HG03469 (cell line): ENCODE data around the gene CELF5.
"Not testable (repeated sequence)": the region's sequence is repeated elsewhere in the genome, so short reads cannot be mapped to it uniquely, and the experiment has no call there.

ENCODE experiments used
- ATAC-seq: cut with Tn5 transposase; IDR thresholded peaks from one replicate; pipeline ENCODE4 v1.9.1; 2021; ENCODE audit warnings: mild to moderate bottlenecking, moderate library complexity, moderate number of reproducible peaks; ENCODE audit not compliant: unreplicated experiment

CELF5 gene

DNA sequence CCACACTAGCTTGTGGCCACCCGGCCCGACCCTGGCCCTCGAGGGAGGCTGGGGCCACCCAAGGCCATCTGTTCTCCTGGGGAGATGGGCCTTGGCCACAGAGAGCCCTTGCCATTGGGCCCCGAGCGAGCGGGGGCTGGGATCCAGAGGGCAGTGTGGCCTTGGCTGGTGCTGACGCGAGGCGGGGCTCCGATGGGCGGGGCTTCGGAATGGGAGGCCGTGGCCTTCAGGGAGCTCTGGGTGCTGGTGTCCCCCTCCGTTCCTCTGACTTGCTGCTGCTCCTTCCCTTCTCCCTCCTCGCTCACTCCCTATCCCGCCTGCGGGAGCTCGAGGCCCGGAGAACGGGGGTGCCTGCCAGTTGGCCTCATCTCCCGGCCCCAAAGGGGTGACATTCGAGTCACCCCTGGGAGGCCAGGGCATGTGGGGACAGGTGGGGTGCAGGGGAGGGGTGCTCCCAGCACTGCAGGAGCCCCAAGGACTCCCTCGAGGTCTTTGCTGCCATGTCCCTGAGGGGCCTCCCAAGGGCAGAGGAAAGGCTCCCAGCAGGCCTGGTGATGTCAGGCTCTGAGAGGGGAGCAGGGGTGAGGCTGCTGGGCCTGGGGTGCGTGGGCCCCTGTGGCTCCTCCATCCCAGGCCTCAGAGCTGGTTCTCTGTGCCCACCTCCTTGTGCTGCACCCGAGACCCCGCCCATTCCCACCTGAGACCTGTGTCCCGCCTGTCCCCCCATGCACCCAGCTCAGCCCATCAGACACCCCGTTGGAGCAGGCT is 34.6 kb upstream of the CELF5 start:
- no peak for ATAC-seq

DNA sequence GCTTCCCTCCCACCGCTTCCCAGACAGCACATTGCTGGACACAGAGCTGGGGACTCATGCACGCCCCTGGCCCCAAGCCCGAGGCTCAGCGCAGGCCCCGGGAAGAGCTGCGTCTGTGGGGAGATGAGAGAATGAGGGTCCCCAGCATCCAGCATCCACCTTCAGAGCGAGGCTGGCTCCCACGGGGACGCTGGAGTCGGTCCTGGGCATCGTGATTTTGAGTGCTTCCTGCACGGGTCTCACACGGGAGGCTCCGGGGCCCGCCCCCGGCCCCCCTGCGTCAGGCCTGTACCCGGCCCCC is 34.0 kb upstream of the CELF5 start:
- ATAC-seq: no peak

DNA sequence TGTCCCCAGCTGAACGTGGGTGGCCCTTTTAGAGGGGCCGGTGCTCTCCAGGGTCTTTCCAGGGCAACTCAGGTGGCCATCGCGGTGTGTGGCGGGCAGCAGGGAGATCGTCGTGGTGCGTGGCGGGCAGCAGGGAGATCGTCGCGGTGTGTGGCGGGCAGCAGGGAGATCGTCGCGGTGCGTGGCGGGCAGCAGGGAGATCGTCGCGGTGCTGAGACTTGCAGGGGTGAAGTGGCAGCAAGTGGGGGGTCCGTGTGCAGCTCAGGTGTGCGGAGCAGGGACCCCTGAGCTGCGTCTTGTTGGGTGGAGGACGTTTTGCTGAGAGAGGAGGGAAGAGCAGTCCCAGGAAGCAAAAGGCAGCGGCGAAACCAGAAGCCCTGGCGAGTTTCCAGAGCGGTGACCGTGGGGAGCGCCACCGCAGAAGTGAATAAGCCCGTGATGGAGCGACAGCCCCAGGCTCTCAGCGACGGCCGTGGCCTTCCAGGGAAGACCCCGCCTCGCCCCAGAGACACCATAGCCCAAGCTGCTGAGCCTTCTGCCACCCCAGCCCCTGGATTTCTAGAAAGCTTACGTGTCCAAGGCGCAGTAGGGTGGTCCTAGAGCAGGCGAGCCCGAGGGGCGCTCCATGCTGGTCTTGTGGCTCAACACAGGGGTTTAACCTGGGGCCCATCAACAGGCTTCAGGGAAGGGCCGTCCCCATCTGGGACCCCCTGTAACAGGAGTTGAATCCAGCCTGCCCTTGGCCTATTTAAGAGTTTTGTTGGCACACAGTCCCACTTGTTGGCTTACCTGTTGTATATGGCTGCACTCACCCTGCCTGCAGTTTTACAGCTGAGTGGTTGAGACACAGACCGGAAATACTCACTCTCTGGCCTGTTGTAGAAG is 33.3 kb upstream of the CELF5 start:
- ATAC-seq: no peak

DNA sequence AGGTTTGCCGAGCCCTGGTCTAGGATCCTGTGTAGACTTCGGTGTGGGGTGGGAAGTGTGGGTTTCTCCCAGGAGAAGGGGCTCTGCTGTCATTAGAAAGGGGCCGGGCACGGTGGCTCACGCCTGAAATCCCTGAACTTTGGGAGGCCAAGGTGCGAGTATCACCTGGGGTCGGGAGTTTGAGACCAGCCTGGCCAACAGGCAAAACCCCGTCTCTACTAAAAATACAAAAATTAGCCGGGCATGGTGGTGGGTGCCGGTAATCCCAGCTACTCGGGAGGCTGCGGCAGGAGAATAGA is 32.7 kb upstream of the CELF5 start:
- not testable (repeated sequence) for ATAC-seq

DNA sequence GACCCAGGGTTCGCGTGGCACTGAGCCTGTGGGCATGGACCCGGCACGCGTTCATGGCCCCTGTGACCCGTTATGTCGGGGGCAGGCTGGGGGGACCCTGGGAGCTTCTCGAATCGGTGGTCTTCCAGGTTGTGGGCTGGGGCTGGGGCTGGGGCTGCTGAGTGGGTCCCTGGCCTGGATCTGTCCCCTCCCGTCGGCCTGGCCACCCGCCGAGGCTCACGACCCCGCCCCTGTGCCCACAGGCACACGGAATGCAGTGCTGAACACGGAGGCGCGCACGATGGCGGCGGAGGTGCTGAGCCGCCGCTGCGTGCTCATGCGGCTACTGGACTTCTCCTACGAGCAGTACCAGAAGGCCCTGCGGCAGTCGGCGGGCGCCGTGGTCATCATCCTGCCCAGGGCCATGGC is 32.2 kb upstream of the CELF5 start:
- no peak for ATAC-seq

DNA sequence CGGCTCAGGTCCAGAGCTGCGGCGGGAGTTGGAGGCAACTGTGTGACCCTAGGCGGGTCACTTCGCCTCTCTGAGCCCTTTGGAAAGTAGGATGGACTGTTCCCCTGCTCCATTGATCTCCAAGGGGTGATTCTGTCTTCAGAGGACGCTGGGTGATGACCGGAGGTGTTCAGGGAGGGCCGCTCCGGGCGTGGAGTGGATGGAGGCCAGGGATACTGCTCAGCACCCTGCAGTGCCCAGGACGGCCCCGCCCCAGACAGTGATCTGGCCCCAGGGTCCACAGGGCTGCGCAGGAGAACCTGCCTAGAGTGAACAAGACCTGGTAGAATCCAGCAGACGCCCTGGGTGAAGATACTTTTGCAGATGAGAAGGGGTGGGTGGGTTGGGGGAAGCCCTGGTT is 31.8 kb upstream of the CELF5 start:
- ATAC-seq: no peak

DNA sequence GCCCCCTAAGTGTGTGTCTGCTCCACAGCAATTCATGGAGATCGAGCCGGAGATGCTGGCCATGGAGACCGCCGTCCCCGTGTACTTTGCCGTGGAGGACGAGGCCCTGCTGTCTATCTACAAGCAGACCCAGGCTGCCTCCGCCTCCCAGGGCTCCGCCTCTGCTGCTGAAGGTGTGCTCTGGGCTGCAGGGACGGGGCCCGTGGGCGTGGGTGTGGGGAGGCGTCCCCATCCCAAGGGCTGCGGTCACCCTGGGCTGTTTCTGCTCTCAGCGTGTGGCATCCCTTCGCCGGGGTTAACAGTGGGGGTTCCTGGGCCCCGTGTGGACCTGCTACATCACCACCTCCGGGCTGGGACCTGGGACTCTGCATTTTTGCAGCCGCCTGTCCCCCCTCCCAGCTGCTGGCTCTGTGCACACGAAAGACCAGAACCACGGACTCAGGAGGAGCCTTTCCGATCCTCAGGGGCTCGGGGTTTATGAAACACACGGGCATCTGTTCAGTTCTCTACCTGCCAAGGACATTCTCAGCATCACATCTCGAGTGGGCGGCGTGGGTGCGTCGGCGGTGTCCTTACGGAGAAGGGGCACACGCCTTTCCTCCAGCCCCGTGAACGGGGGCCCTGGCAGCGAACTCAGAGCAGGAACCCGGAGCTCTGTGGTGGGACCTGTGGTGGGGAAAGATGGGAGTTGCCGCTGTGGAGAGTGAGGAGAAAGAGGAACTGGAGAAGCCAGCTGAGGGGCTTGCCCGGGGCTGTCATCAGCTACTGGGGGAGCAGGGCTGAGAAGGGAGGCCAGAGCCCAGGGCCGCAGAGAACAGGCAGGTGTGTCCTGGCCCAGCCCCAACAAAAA is 31.0 kb upstream of the CELF5 start:
- ATAC-seq: no peak

DNA sequence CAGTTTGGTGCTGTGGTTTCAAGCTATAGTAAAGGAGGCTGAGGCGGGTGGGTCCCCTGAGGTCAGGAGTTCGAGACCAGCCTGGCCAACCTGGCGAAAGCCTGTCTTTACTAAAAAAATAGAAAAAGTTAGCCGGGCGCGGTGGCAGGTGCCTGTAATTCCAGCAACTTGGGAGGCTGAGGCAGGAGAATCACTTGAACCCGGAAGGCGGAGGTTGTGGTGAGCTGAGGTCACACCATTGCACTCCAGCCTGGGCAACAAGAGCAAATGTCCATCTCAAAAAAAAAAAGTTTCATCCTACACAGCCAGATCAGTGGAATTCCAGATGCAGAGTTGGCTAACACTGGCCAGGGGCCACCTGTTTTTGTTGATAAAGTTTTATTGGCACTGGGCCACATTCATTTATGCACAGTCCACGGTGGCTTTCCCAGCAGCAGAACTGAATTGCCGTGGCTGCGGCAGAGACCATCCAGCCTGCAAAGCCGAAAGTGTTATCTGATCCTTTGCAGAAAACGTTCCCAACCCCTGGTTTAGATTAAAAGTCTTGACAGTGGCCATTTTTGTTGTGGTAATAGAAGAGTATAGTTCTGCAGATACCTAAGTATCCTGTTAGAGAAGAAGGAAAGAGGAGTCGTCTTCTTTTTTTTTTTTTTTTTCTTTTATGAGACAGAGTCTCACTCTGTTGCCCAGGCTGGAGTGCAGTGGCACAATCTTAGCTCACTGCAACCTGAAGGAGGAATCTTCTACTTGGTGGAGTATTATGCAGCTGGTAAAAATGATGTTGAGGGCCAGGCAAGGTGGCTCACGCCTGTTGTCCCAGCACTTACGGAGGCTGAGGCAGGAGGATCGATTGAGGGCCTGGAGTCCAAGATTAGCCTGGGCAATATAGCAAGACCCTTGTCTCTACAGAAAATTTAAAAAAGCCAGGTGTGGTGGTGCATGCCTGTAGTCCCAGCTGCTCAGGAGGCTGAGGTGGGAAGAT is 30.1 kb upstream of the CELF5 start:
- ATAC-seq: no peak

DNA sequence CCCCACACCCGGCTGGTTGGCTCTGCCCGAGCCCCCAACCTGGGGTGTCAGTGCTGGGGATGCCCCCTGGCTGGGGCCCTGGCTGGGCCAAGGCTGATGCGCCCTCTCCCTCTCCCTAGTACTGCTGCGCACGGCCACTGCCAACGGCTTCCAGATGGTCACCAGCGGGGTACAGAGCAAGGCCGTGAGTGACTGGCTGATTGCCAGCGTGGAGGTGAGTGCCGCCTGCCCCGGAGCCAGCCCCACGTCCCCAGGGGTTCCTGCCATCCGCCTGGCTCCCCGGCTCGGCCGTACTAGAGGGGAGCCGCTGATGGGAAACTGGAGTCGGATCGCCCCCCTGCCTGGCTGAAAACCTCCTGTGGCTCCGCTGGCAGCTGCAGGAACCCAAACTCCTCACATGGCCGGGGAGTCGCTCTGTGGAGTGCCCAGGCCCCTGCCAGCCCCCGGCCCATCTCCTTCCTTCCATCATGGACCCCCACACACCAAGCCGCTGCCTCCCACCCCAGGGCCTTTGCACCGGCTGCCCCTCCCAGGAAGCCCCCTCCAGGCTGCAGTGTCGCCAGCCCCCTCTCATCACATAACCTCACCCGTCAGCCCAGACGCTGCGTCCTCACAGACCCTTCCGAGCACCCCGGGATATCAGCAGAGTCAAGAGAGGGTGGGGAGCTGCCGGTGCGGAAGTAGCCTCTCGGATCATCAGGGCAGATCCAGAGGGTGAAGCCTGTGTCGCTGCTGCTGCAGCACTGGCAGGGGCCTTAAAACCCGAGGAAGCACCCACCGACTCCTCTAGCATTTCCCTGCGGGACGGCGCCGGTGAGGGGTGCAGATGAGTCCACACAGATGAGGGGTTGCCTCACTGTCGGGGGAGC is 28.2 kb upstream of the CELF5 start:
- no peak for ATAC-seq

DNA sequence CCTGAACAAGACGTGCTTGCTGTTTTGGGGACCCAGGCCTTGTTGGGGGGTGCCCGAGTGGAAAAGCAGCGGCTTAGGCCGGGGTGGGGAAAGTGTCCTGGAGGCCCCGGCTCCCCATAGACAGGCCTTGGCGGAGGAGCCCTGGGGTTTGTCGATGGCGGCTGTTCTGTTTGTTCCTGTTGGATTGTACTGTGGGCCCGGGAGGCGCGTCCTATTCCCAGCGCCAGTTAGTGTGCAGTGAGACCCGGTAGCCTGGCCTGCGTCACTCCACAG is 27.6 kb upstream of the CELF5 start:
- ATAC-seq: no peak

DNA sequence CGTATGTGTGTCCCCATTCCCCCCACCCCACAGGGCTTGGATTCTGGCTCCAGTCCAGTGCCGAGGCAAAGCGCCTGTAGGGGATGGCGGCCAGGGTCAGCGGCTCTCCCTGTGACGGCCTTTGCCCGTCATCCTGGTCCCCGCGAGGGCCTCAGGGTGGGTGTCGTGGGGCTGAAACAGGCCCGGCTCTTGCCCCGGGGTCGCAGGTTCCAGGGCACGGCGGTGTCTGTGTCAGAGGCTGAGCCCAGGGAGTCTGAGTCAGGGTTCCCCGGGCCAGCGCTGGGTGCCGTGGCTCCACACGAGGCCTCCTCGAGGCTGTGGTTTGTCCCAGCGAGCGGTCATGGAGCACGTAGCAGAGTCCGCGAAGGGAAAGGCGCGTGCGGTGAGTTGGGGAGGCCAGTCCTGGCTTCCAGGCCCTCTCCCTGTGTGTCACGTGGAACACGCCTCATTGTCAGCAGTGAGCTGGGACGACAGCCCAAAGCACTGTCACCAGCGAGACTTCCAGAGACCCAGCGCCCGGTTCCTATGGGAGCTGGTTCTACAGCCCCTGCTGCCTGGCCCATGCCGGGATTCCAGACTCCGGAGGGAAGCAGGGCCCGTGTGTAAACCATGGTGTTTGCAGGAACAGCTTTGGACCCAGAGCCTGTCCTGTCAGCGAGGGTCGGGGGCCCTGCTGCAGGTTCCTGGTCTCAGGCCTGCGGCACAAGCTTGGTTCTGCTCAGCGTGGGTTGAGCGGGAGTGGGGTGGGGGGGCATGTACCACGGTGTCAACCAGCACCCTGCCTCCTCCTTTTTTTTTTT is 25.4 kb upstream of the CELF5 start:
- no peak for ATAC-seq

DNA sequence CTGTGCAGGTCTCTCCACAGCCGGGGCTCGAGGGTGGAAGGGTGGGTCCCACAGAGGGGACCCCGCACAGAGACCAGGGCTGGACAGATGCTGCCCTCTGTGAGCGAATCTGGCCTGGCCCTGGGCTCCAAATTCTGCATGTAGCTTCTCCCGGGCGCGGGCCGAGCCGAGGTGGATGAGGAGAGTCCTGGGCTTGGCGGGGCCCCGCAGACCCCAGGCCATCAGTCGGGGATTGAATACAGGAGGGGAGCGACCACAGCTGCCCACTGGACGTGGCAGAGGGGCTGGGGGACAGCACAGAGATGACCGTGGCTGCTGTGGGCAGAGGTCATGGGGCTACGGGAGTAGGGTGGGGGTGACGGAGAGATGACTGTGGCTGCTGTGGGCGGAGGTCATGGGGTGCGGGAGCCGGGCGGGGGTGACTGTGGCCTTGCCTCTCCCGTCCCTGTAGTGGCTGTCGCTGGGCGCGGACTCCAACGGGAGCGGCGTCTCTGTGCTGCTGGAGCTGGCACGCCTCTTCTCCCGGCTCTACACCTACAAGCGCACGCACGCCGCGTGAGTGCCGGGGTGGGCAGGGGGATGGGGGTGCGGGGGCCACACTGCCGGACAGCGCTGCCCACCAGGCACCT is 23.3 kb upstream of the CELF5 start:
- no peak for ATAC-seq

DNA sequence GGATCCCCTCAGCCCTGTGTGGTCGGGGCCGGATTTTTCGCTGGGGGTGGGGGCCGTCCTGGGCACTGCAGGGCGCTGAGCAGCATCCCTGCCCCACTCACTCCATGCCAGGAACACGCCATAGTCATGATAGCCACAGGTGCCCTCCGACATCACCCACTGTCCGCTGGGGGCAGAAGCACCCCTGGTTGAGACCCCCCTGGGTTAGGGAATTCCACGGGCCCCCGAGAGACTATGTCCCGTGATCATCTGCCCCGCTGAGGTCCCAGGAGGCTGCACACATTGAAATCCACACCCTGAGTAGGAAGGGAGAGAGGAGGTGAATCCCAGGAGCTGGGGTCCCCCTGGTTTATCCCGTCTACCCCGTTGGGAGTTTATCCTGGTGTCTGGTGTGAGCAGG is 22.6 kb upstream of the CELF5 start:
- no peak for ATAC-seq

DNA sequence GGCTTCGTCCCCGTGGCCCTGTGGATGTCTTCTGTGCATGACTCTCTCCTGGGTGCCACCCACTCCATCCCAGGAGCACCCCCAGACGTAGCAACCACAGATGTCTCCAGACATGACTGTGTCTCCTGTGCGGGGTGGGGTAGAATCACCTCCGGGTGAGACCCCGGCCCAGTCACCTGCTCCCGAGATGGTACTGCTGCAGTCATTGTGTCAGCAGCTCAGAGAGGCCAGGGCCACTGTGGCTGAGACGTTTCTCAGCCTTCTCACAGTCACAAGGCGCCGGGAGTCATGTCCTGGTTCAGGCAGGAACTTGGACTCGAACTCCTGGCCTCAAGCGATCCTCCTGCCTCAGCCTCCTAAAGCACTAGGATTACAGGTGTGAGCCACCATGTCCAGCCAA is 22.1 kb upstream of the CELF5 start:
- ATAC-seq: no peak

DNA sequence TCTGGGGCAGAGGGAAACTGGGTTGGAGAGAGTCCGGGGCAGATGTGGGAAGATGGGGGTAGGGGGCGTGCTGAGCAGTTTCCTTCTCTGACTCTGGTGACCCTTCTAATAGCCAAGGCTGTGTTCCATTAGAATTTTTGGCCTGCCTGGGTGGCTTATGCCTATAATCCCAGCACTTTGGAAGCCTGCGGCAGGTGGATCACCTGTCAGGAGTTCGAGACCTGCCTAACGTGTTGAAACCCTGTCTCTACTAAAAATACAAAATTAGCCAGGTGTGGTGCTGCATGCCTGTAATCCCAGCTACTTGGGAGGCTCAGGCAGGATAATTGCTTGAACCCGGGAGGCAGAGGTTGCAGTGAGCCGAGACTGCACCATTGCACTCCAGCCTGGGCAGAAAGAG is 21.6 kb upstream of the CELF5 start:
- ATAC-seq: not testable (repeated sequence)

DNA sequence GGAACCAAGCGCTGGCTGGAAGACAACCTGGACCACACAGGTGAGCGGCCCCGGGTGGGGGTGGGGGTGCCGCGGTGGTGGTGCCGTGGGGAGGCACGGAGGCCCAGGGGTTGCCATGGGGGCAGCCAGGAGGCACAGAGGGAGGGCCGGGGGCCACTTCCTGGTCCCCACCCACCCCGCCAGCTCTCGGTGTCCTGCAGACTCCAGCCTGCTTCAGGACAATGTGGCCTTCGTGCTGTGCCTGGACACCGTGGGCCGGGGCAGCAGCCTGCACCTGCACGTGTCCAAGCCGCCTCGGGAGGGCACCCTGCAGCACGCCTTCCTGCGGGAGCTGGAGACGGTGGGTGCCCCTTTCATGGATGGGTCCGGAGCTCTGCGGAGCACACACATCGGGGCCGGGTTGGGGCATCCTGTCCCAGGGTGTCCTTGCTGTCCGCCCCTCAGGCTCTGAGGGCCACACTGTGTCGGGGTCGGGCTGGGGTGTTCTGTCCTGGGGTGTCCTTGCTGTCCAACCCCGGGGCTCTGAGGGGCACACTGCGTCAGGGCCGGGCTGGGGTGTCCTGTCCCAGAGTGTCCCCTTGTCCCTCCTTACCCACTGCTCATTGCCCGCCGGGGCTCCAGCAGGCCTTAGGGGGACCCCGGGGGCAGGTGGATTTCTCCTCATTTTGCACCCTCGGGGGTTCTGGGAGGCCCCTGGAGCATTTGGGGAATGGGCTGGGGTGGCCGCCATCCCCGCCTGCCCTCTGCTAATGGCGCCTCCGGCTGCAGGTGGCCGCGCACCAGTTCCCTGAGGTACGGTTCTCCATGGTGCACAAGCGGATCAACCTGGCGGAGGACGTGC is 20.4 kb upstream of the CELF5 start:
- no peak for ATAC-seq

DNA sequence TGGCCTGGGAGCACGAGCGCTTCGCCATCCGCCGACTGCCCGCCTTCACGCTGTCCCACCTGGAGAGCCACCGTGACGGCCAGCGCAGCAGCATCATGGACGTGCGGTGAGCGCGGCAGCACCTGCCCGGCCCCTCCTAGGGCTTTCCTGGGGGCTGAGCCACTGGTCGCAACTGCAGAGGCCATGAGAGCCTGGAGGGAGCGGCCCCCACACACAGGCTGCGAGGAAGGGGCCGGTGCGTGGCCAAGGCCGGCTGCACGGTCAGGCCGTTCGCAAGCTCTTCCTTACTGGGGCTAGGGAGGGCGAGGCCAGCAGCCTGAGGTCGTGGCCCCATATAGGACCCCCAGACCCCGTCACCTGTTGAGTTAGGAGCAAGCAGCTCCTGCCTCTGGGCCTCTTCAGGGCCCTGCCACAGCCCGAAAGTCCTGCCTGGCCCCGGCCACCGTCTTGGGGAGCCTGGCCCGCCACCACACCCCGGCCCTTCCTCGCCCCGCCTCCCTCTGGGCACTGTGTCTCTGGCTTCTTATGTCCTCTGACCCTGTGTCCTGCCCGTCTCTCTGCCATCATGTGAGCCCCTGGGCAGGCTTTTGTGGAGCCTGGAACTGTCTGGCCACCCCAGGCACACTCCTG is 19.7 kb upstream of the CELF5 start:
- no peak for ATAC-seq
